ENCODE data around the gene CMTR1.

GRCh38 chr6:37513576-37513975, 80.6 kb downstream of the CMTR1 start:
- TF ChIP-seq ZNF274 (IDR thresholded peaks at IDR 0.05; ENCODE audit: low read depth, low read length), result no peak
- no peak for TF ChIP-seq YY1 (IDR thresholded peaks at IDR 0.05; ENCODE audit: insufficient read depth, insufficient read length)

Data from NT2/D1 (cell line).